HG02973 (cell line): Measurements from ENCODE around the gene S100A14.

Experiments used
- ATAC-seq: cut with Tn5 transposase; IDR thresholded peaks from one replicate; pipeline ENCODE4 v1.9.1; 2021; ENCODE audit warnings: moderate library complexity; ENCODE audit not compliant: unreplicated experiment

S100A14 gene

DNA sequence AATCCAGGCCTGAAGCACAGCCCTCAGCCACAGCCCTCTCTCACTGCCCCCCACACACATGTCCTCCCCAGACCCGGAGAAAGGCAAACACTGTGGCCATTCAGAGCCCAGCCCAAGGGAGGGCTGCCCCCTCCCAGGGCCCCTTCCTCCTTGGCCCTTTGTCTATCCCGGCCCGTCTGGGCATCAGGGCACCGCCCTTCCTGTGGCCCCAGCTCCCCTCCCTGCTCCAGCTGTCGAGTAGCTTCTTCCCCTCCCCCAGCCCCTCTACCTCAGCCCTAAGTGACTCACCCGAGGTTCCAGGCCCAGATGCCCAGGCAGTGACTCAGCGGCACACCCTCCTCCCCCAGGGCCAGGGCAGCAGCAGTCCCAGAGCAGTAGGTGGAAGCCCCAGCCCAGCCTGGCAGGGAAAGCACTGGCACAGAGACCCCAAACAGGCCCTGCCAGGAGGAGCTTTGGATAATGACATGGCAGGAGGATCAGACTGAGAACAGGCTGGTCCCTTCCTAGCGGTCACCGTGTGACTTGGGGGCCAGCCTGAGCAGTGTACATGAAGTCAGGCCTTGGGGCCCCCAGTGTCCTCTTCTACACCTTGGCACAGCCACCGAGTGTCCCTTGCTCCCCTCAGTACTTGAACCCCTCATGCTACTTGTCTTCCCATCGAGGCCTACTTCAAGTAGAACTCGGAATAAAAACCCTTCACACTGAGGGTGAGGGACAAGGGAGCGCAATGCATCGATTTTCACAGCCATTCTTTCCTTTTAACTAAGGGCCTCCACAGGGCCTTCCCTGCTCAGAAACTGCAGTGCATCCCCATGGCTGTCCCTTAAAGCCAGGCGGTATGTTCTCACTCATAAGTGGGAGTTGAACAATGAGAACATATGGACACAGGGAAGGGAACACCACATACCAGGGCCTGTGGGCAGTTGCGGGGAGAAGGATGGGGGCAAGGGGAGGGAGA is 49.4 kb downstream of the S100A14 start:
- no peak for ATAC-seq

DNA sequence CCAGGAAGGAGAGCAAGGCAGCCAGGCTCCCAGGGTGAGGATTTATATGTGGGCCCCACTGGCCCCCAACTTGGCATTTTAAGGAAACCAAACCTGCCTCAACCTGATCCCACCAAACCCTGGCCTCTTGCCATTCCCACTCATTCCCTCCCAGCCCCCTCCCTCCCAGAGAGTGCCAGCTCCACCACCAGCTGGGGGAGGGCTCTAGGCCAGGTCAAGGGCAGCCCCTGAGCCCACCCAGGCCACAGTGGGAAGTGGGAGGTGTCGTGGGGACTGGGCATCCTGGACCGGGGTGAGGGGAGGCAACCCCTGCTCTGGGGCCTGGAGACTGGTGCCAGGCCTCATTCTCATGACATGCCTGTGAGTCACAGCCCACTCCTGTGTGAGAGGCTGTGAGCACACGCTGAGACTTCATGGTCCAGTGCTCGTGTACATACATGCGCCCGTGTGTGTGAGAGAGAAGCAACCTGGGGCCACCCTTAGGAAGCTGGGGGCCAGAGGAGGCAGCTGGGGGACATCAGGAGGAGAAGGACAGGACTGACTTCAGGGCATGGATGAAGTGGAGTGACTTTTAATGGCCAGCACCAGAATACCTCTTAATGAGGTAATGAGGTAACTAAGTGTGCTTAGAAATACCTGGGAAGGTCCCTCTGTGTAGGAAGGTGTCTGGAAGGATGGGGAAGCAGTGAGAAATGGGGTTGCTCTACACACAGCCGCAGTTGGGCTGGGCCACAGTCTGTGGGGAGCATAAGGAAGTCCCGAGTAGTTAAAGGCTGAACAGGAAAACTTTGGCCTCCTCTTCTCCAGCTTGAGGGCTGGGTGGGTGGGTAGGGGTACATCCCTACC is 50.4 kb downstream of the S100A14 start, which contains the start of gene S100A2:
TSS of gene S100A2 (minus strand) at position 316 of the 846 bp plus-strand sequence. CDS start 1,967 bp downstream, outside the sequence.
- ATAC-seq = peak; percentile 41
